Stimulated activated naive CD8-positive, alpha-beta T cell treated with anti-CD3 and anti-CD28 coated beads, Interleukin-15, Interleukin-2, amounts not matched to agents 100 U/mL and 50 U/mL, for 24 hours (primary cell): ENCODE results near the gene SOCS2.
"Not testable (repeated sequence)": the region's sequence is repeated elsewhere in the genome, so short reads cannot be mapped to it uniquely, and the experiment has no call there.

Experiments
- ATAC-seq: fragments of 150-1000 bp; cut with Tn5 transposase; one replicate; pipeline ENCODE4 v1.10.0; 2021
- DNase-seq: peaks from one replicate; pipeline ENCODE4 v3.0.0; 2021

The SOCS2 gene

GRCh38 chr12:93594766-93595311, 22.4 kb downstream of the SOCS2 start:
- ATAC-seq, result no peak
- DNase-seq, result no peak

DNA sequence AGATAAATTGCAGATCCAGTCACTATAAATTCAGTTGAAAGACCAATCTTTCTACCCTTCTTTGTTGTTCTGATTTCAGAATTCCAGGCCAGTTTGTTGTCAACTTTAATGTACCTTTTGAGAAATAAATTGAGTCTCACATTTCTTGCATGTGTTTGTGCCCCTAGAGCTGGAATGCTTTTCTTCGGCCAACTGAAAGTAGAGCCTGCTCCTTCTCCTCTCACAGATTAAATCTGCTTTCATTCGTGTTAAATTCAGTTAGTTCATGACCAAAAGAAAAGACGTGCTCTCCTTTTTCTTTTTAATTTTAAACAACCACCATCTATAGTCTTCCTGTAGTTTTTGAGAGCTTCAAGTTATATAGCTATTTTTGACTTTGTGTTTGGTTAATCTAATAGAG, 22.9 kb downstream of the SOCS2 start:
- ATAC-seq (no peak), DNase-seq (no peak)

DNA sequence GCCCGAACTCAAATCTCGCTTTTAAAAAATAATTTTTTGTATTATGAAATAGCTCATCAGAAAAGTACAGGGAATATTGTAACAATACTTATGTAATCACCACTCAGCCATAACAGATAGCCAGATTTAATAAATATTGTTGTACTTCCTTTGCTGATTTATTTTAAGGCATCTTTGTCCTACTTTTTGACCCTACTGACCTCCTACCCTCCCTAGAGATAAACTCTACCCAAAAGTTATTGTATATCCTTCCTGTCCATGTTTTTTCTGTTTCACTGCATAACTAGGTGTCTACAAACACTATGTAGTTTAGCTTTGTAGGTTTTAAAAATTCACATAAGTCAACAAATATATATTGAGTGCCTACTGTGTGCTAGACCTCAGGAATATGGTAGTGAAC, 25.1 kb downstream of the SOCS2 start:
- ATAC-seq (no peak), DNase-seq (no peak)

DNA sequence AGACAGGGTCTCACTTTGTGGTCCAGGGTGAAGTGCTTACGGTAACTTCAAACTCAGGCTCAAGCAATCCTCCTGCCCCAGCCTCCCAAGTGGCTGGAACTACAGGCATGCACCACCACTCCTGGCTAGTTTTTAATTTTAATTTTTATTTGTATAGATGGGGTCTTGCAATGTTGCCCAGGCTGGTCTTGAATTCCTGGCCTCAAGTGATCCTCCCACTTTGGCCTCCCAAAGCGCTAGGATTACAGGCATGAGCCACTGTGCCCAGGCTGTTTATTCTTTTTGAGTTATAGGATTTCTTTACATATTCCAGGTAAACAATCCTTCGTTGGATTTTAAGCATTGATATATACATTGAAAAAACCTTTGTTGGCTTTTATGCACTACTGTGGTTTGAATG, 26.7 kb downstream of the SOCS2 start:
- ATAC-seq (no peak), DNase-seq (no peak)

- ATAC-seq (no peak), DNase-seq (no peak)
These were observed 29.1 kb downstream of the SOCS2 start for GRCh38 chr12:93601591-93601990.

GRCh38 chr12:93602897-93603668, 30.6 kb downstream of the SOCS2 start:
- ATAC-seq (no peak), DNase-seq (no peak)

GRCh38 chr12:93603762-93604161, 31.3 kb downstream of the SOCS2 start:
- ATAC-seq, result no peak

DNA sequence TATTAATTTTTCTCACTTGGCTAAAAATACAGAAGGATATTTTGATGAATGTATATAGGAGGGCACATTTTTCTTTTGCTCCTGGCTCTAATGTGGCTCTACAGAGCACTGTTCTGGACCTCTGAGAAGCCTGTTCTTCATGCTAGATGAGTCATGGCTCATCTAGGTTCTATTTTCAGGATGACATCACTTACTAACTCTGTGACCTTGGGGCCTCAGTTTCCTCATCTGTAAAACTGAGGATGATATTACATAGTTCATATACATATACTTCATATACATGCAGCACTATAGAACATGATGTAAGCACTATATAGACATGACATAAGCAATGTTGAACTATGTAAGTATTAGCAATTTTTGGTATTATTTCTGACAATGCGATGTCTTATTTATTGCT, 35.8 kb downstream of the SOCS2 start:
- no peak for ATAC-seq

More at GRCh38 chr12:93603762-93604161, 31.3 kb downstream of the SOCS2 start:
- no peak for DNase-seq

GRCh38 chr12:93609281-93610192, 37.1 kb downstream of the SOCS2 start:
- DNase-seq (no peak), ATAC-seq (no peak)

More for the DNA sequence above, 35.8 kb downstream of the SOCS2 start:
- no peak for DNase-seq

DNA sequence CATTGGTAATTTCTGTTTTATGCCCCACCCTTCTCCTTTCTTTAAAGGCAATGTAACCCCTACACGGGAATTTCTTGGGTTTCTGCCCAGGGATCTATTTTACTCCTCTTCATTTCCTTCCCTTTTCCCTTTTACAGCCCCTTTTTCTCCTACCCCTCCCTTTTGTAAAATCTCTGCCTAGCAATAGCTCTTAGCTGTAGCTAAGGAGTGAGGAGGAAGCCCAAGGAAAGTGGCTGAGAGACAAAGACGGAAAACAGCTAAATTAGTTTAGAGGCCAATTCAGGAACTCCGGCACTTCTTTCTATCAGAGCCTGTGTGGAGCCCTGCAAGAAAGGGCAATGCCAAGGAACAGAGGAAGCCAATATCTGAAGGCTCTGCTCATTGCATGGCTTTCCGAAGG, 40.3 kb downstream of the SOCS2 start:
- DNase-seq, result no peak
- no peak for ATAC-seq

- ATAC-seq, result no peak
- no peak for DNase-seq
These were observed 42.6 kb downstream of the SOCS2 start for GRCh38 chr12:93614917-93615596.

DNA sequence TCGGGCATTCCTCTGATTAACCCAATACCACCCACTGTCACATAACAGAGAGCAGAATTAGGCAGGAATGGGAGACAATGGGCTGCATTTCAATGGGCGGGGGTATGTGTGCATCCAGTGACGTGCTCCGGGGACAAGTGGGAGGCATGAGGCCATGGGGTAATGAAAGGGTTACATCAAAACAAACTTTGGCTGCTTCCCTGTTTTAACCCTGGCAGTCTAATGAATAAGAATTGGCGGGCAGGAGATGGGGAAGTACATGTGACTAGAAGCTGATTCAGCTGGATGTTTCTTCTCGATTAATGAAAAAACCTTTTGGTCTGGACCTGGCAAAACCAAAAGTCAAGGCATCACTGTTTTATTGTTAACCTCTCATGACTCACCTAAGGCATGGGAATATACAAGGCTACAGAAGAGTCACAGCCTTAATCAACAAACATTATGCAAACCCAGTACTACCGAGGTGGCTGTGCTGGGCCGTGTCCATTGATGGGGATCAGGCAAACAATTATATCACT, 44.2 kb downstream of the SOCS2 start:
- ATAC-seq (no peak), DNase-seq (no peak)

DNA sequence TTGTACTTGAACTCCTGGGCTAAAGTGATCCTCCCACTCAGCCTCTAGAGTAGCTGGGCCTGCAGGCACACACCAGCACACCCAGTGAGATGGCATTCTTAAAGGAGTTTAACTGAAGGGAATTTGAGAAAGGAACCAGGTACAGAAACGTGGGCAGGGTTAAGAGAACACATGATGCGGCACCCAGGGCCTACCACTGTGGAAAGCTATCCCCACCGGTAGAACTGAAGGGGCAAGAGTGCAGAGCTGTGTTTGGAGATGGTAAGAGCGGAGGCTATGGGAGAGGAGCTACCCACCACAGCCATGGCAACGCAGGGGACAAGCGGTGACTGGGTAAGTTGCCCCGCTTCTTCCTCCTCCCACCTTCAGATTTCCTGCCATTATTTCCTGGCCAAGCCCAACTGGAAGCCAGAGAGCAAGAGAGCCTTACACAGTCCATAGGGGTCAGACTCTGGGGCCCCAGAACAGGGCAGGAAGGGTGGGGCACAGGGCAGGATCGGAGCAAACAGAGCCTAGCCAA, 46.5 kb downstream of the SOCS2 start:
- DNase-seq (no peak), ATAC-seq (no peak)

GRCh38 chr12:93621986-93622385, 49.5 kb downstream of the SOCS2 start:
- ATAC-seq (no peak), DNase-seq (no peak)

- DNase-seq (no peak), ATAC-seq (no peak)
These were observed 50.0 kb downstream of the SOCS2 start for GRCh38 chr12:93622485-93622884.

- ATAC-seq (no peak), DNase-seq (no peak)
These were observed 52.3 kb downstream of the SOCS2 start for GRCh38 chr12:93624595-93625294.

DNA sequence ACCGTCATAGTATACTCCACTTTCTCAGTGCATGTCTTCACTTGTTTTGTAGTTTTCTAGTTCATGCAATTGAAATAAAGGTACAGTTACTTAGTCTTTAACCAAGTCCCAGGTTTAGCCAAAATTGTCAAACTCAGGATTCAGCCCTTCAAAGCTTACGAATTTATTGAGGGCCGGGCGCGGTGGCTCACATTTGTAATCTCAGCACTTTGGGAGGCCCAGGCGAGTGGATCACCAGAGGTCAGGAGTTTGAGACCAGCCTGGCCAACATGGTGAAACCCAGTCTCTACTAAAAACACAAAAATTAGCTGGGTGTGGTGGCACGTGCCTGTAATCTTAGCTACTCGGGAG, 52.8 kb downstream of the SOCS2 start:
- DNase-seq, ATAC-seq: not testable (repeated sequence)

DNA sequence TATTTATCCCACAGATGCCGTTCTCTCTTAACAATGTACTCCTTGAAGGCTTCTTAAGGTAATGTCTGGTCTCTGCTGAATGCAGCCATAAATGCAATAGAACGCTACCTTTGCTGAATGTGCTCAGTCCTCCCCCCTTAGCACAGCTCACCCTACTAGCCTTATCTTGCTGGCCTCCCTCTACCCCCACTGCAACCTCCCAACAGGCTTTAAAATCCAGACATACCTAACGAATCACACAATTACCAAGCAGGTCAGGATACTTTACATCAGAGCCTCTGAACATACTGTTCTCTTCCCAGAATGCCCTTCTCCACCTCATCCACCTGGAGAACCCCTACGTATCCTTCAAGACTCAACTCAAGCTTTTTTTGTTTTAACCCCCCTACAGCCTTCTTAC, 53.7 kb downstream of the SOCS2 start:
- no peak for DNase-seq
- ATAC-seq, result no peak
